Measurements from ENCODE around the gene MRPL36.
"Not testable (repeated sequence)": the region's sequence is repeated elsewhere in the genome, so short reads cannot be mapped to it uniquely, and the experiment has no call there.

Gene MRPL36

DNA sequence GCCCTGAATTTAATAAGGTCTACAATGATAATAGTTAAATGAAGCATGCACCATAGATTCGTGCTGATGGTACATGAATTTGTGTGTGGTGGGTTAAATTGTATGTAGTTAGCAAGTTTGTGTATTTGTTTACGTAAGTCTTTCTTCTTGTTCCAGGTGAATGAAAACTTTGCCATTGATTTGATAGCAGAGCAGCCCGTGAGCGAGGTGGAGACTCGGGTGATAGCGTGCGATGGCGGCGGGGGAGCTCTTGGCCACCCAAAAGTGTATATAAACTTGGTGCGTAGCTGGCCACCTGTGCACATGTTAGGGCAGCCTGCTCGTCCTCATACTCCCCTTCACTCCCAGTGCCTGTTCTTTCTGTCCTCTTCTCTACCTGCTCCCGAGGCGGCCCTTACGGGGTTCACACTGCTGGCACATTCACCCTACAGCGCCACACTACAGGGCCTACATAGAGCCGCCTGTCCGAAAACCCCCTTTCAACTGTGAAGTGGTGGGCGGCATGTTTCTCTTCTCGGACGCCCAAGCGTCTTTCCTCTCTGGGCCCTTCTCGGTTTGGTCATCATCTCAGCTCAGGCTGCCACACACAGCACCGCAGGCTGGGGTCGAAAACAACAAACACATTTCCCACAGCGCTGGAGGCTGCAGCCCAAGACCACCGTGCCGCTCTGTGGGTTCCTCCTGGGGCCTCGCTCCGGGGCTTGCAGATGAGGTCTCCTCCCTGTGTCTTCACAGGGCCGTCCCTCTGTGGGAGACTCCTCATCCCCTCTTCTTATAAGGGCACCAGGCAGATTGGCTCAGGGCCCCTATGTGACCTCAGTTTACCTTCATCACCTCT lies 14.8 kb upstream of the MRPL36 start:
- DNase-seq = no peak

DNA sequence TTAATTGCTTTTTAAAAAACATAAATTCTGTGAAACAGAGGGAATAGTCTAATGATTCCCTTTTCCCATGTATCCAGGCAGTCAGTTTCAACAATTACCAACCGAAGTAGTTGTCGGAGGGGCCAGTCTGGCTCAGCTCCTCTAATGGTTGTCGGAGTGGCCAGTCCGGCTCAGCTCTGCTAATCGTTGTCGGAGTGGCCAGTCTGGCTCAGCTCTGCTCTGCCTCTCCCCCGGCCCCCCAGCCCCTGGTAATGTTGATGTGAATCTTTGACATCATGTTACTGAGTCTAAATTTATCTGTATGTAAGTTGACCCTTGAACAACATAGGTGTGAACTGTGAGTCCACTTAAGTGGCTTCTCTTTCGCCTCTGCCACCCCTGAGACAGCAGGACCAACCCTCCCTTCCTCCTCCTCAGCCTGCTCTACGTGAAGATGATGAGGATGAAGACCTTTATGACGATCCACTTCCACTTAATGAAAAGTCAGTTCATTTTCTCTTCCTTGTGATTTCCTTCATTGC lies 11.0 kb upstream of the MRPL36 start:
- DNase-seq = no peak

DNA sequence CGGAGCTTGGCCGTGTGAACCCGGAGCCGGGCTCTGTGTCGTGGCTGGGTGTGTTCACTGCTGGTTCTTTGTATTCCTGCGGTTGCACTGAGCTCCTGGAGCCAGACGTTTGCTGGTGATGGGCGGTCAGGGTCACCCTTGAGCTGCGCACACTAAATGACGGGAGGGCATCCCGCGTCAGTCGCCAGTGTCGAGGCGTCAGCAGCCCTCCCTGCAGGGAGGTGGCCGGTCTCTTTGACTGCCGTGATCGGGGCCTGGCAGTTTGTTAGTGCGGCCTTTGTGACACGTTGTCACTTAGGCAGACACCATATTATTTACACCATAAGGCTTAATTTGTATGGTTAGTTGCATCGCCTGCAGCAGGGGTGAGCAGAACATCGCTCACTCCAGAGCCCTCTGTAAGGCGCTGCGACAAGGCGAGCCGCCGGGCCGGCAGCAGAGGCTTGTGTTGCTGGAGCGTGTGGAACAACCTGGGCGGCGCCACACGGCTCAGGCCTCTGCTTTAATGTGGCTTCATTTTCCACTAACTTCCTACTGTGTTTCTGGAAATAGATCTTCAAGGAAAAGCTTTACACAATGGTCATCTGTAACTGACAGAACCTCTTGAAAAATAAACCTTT lies 9.9 kb upstream of the MRPL36 start:
- DNase-seq = no peak

DNA sequence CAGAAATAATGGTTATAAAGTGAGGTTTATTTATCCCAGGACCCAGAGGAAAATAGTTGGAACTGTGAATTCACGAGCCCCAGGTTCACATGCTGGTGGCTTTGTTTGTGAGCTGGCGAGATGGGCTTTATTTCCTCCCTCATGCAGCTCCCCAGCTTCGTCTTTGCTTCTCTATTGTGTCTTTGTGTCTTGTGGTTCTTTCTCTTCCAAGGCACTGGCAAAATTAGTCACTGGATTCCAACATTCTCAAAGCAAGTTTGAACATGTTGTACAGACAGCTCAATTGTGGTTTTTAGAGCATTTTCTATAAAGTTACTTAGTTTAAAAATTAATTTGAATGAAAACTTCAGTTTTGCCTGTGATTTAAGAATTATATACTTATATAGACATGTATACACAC lies 8.8 kb upstream of the MRPL36 start:
- no peak for DNase-seq

DNA sequence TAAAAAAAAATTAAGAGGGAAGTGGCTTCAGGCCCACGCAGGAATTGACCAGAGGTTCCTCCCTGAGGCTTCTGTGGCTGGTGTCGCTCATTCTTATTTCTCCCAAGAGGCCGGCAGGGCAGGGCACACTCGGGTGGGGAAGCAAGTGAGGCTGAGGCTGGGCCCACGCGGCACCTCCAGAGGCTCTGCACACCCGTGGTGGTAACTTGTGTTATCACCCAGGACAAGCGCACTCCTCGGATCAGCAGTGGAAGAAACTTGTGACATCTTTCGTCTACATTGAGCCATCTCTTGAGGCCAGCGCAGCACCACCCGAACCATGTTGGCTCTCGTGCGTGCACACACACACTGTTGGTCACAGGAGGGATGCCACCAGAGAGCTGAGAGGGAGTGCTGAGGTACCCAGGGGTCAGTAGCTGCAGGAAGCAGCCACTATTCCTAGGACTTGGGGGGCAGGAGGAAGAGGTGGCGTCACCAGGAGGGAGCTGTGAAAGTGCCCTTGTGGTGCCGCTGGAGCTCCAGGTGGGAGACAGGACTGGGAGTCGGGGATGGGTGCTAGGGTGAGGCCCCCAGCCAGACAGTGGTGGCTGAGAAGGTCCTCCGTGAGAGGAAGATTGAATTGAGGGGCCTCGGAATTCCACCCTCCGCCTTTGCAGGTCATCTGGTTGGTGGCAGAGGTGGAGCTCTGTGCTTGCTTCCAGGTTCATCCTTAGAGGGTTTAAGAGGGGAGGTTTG lies 8.0 kb upstream of the MRPL36 start:
- no peak for DNase-seq

DNA sequence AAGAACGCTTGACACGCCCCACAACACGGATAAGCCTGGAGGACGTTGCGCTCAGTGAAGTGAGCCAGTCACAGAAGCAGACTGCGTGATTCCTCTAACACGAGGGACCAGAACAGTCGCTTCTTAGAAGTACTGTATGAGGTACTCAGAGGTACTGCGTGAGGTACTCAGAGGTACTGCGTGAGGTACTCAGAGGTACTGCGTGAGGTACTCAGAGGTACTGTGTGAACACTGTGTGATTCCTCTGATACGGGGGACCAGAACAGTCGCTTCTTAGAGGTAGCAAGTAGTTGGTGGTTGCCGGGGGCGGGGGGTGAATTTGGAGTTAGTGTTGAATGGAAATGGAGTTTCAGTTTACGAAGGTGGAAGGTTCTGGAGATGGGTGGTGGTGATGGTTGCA lies 7.3 kb upstream of the MRPL36 start:
- no peak for DNase-seq

DNA sequence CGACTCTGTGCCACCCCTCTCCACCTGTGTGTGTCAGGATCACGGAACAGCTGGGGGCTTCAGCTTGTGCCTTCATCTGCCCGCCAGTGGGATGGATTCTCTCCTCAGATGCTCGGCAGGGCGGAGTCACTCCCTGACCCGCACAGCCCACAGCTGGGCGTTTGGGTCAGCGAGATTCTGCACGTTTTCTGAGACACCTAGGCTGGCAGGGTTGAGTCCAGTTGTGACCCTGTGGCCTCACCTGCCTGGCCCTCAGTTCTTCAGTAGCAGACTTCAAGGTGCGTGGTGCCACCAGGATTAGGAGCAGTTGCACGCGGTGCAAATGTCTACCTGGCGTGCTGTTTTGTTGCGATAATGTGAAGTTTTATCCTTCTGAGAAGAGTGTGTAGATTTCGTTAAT lies 6.6 kb upstream of the MRPL36 start:
- DNase-seq = no peak

DNA sequence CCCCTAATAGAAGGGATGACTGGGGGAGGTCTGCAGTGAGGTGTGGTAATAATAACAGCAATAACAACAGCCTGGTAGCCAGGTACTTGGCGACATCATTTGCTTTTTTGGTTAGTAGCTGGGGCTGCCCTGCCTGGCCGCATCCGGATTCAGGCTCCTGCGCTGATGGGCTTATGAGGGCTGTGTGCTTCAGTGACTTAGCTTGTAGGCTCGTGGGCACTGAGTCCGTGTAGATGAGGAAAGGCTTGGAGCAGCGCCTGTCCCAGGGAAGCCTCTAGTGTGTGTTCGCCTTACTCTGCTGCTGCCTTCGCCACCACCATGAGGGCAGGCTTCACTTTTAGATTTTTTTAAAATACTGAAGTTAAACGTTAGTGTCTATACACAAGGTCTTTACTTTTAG lies 6.1 kb upstream of the MRPL36 start:
- DNase-seq = no peak

DNA sequence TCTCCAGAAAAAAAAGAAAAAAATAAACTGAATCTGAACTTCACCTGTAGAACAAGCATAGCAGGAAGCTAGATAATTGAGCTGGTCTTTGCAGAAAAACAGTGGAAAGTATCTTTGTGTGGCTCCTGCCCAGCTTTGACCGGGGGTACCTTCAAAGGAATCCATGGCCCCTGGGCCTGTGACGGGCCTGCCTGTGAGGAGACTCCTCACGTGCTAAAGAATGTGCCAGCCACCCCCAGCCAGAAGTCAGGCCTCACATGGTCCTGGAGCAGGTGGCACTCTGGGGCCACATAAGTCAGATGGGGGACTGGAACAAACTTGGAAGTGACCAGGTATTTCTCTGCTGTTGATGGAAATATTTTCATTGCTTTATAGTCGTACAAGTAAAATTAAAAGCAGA lies 5.7 kb upstream of the MRPL36 start:
- no peak for DNase-seq

DNA sequence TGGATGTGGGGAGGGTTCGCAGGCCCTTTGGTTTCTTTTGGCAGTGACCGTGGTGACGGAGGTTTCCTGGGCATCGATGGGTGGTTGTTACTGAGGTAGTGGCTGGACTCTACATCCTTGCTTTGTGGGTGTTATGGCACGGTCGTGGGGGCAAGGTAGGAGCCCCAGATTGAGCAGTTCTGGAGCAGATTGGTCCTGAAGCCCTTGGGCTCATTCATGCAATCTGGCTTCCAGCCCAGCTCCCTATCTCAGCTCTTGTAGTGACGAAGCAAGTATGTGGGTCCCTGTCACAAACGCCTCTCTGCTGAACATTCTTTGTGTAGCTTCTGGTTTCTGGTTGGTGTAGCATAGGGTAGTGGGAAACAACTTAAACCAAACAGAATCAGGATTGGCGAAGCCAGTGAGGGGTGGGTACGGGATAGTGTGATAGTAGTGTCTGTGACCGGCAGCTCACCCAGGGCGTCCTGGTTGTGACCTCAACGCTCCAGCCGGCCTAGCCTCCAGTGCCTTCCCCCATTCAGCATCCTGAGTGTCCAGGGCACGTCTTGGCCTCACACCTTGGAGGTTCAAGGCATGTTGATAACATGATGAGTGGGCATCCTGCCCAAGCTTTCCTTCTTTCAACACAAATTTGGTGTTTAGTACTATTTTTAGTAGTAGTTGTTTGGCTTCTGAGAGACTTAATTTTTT lies 4.5 kb upstream of the MRPL36 start:
- no peak for DNase-seq

DNA sequence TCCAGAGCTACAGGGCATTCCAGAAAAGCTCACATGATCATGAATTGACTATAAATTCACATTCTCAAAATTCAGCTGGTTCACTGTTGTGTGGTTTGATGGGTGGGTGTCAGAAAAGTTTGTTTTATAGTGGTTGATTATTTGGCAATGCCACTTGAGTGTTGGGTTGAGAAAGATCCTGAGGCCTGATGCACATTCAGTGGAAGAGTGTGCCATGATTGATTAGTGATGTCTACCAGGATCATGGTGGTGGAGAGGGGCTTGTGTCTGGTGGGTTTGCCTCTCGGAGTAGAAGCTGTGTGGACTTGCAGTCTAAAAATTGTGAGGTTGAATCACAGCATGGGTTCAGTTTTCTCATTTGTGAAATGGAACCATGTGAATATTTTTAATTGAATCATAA lies 3.6 kb upstream of the MRPL36 start:
- no peak for DNase-seq

DNA sequence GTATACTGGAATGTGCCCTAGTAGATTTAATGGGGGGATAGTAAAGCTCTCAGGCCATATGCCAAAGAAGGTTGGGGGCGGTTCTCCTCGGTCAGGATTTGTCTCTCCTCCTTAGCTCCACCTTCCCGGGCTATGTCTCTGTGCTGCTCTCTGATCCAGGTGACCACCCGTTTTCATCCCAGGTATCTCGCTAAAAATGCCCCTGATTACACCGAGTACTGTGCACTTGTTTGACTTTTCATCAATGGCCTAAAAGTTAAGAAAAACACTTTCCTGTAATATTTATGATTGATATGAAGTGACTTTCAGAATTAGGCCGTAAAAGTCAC lies 2.3 kb upstream of the MRPL36 start:
- DNase-seq = no peak

DNA sequence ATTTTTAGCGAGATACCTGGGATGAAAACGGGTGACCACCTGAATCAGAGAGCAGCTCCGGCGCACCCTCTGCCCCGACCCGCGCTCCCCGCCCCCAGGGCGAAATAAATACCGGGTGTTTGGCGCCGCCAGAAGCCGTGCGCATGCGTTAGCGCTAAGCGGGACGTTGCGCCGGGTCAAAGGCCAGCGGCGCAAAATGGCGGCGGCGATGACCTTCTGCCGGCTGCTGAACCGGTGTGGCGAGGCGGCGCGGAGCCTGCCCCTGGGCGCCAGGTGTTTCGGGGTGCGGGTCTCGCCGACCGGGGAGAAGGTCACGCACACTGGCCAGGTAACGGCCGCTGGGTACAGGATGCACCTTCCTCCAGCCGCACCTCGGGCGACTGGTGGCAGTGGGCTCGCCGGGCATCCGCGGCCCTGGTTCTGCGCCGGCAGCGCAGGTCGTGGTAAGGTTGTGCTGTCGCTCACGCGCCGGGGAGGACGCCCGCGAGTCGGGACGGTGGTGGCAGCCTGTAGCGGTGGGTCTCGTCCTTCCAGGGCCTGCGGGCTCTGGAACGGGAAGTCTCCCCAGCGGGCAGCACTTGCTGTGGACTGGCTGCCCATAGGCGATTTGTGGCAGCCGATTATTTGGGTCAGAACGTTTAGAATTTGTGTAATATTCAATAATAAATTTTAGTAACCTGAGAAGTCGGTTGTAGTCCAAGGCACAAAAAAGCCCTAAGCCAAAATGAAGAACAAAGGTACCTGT lies 1.8 kb upstream of the MRPL36 start, which contains the start of gene NDUFS6:
TSS of gene NDUFS6 (plus strand) at position 186 of the 745 bp plus-strand sequence. CDS start at position 197, 11 bp downstream.
- peak; percentile 76 for DNase-seq

DNA sequence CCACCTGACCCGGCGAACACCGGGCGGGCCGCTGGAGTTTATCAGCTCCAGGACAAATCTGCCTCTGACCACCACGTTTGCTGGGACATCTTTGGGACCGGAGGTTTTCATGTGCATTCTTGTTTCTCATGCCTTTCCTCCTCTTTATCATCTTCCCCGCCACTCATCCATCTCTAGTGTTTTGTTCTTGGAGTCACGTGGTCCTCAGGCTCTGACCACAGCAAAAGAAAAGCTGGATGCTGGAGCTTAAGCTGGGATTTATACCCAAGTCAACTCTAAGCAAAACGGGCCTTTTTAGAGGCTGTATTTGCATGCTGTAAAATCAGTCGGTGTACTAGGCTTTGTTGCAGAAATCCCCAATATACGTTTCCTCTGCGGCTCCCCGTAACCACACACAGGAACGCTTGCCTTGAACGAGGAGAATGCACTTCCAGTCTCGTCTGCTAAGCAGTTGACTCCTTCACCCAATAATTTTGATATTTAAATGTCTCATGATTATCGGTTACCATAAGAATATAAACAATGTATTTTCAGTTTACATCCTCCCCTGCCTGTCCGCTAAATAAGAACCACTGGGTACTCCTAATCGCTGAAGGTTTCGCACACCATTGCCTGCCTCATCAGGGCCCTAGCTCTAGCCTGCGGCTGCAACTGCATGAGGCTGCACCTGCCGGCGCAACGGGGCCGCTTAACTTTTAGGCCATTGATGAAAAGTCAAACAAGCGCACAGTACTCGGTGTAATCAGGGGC lies 1.0 kb upstream of the MRPL36 start:
- DNase-seq = no peak

DNA sequence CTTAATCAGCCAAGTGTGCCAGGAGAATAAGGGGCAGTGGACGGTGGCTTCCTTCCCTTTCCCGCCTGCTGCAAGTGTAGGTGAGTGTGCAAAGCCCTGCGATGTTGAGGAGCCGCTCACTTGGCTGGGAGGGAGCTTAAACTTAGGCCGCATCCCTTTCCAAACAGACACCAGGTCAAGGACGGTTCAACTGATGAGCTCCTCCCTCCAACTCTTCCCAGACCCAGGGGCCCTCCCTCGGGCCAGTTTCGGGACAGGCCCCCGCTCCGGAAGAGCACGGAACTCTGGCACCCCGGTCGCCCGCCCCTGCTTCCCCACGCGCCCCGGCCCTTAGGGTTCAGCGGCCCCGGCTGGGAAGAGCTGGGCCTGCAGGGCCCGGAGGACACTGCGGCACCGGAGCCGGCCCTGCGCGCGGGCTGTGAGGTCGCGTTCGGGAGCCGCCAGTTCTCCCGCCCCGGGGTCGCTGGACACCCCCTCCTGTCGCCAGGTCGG lies 481 bp downstream of the MRPL36 start:
- DNase-seq = no peak

DNA sequence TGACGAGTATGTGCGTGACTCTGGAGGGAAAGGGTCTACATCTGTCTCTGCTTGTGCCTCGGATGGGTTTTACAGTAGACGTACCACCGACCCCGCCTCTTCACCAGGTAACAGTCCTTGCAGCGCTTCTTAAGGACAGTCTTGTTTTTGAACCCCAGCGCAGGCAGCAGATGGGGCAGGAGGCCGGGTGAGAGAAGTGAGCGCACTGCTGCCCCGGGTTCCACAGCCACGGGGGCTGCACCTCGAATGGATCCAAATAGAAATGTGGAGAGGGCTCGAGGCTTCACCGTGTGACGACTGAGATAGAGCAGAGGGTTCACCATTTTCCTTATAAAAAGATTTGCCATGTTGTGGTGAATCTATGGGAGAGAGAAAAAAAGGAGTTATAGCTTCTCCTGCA lies 1.0 kb downstream of the MRPL36 start:
- not testable (repeated sequence) for DNase-seq

DNA sequence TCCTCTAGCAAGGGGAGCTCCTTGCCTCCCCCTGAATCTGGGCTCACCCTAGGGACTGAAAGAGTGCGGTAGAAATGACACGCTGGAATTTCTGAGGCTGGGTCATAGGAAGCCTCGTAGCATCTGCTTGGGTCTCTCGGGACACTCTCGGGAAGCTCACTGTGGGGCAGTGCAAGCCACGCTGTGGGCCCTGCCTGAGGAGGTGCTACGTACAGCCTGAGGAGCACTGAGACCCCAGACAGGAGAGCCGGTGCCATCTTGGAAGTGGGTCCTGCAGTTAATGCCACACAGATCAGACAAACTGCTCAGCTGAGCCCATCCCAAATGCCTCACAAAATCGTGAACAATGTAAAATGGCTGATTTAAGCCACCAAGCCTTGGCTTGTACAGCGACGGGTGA lies 1.8 kb downstream of the MRPL36 start:
- DNase-seq = no peak

DNA sequence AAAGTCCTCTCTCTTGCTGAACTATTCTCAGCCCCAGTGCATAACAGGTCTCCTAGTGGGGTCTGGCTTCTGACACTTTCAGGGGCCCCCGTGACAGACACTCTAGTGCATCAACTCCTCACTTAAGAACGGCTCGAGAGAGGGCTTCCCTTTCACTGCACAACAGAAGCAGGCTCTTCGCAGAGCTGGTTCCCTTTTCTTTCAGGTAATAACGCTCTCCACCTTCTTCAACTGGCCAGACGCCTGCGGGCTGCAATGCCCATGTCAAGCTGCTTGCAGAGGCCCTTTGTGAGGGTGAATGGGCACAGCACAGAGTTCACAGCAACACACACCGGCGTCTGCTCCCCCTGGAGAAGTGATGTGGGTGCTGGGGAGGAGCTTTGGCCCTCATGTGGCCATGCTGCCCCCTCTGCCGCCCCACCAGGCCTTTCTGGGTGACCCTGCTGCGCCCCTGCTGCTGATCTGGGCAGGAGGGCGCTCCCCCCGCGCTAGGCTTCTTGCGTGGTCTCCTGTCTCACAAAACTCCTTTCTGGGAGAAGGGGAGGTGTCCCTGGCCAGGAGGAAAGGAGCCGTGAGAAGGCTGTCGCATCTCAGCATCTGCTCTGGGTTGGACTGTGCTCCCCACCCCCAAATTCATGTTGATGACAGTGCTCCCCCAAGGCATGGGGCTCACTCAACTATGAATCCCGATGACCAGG lies 2.4 kb downstream of the MRPL36 start:
- no peak for DNase-seq

DNA sequence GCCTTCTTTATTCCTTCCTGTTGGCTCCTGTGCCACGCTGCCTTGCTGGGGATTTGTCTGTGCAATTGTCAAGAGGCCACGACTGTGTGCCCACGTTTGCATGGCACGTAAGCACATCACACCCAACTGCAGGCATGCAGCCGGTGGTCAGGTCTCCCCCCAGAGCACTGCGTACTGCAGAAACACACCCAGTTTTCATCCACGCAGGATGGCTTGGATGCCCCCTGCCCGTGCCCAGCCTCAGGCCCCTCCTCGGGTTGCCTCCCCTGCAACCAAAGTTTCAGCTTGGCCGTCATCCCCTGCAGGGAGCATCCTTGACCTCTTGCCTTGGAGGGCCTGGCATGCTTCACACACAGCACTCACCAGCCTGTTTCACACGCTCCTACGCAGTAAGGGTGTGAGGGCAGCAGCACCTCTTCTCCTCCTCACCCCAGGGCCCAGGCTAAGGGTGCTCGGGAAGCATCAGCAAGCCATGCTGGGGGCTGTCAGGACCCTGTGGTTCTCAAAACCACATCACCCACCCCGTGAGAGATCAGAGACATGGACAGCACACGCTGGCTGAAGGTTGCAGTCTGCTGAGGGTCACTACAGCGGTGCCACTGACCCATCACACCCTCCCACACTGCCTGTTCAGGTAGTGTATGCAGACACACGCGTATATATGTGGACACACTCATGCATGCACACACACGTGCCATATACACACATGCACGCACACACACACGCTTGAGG lies 3.1 kb downstream of the MRPL36 start:
- no peak for DNase-seq

DNA sequence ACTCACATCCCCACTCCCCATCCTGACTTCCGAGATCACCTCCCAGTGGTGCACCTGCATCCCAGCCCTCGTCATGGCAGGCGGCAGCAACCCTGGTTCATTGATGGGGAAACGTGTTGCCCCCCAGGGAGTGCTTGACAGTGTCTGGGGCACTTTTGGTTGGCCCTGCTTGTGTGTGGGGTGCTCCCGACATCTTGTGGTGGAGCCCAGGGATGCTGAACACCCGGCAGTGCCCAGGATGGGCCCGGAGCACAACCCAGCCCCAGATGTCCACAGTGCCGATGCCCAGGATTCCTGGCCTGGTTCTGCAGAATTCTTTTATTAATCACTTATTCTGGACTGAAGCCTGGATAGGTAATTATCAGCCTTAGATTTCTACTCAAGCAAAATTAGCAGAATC lies 3.7 kb downstream of the MRPL36 start:
- DNase-seq = no peak

Data from NK-92 treated with Interleukin-12 subunit alpha and Interleukin-12 subunit beta, amount 100 ng/mL, for 24 hours (cell line).